GM21381 (cell line): ENCODE measurements around the gene SKAP1.
"Not testable (repeated sequence)": the region's sequence is repeated elsewhere in the genome, so short reads cannot be mapped to it uniquely, and the experiment has no call there.

ENCODE experiments used
- ATAC-seq: cut with Tn5 transposase; IDR thresholded peaks from one replicate; pipeline ENCODE4 v1.9.1; 2021; ENCODE audit warnings: mild to moderate bottlenecking, moderate library complexity; ENCODE audit not compliant: unreplicated experiment

Gene SKAP1

GRCh38 chr17:48250059-48250458 lies 180.0 kb downstream of the SKAP1 start:
- ATAC-seq, result not testable (repeated sequence)

- no peak for ATAC-seq
Observed at GRCh38 chr17:48247603-48248002, 182.4 kb downstream of the SKAP1 start.

- ATAC-seq, result no peak
Observed at GRCh38 chr17:48247038-48247437, 183.0 kb downstream of the SKAP1 start.

- ATAC-seq, result no peak
Observed at GRCh38 chr17:48246612-48247011, 183.4 kb downstream of the SKAP1 start.

- not testable (repeated sequence) for ATAC-seq
Observed at GRCh38 chr17:48245465-48246033, 184.5 kb downstream of the SKAP1 start.

GRCh38 chr17:48244814-48245213 lies 185.2 kb downstream of the SKAP1 start:
- no peak for ATAC-seq

GRCh38 chr17:48244121-48244711 lies 185.8 kb downstream of the SKAP1 start:
- ATAC-seq, result no peak

- ATAC-seq, result no peak
Observed at GRCh38 chr17:48241770-48242497, 188.1 kb downstream of the SKAP1 start.

GRCh38 chr17:48241131-48241591 lies 188.9 kb downstream of the SKAP1 start:
- peak; percentile 74 for ATAC-seq

- no peak for ATAC-seq
Observed at GRCh38 chr17:48240562-48241130, 189.4 kb downstream of the SKAP1 start.

- no peak for ATAC-seq
Observed at GRCh38 chr17:48240122-48240521, 189.9 kb downstream of the SKAP1 start.

- ATAC-seq, result no peak
Observed at GRCh38 chr17:48239603-48239995, 190.4 kb downstream of the SKAP1 start.

GRCh38 chr17:48238933-48239602 lies 190.9 kb downstream of the SKAP1 start:
- no peak for ATAC-seq

GRCh38 chr17:48237456-48237855 lies 192.6 kb downstream of the SKAP1 start:
- no peak for ATAC-seq

- ATAC-seq, result no peak
Observed at GRCh38 chr17:48236681-48237134, 193.3 kb downstream of the SKAP1 start.

- ATAC-seq, result no peak
Observed at GRCh38 chr17:48234922-48235321, 195.1 kb downstream of the SKAP1 start.

- ATAC-seq, result no peak
Observed at GRCh38 chr17:48231995-48232959, 197.7 kb downstream of the SKAP1 start.

- ATAC-seq, result no peak
Observed at GRCh38 chr17:48229936-48230335, 200.1 kb downstream of the SKAP1 start.

- no peak for ATAC-seq
Observed at GRCh38 chr17:48228720-48229119, 201.3 kb downstream of the SKAP1 start.
